ENCODE results near the gene MAPK12. TPM values are rescaled to one million over a fixed set of nuclear protein-coding genes. Genes with fewer than 3 reads are reported as not detected.

MAPK12 gene
- total RNA-seq, 1 donor from 2014 or later: 19.0 TPM

DNA sequence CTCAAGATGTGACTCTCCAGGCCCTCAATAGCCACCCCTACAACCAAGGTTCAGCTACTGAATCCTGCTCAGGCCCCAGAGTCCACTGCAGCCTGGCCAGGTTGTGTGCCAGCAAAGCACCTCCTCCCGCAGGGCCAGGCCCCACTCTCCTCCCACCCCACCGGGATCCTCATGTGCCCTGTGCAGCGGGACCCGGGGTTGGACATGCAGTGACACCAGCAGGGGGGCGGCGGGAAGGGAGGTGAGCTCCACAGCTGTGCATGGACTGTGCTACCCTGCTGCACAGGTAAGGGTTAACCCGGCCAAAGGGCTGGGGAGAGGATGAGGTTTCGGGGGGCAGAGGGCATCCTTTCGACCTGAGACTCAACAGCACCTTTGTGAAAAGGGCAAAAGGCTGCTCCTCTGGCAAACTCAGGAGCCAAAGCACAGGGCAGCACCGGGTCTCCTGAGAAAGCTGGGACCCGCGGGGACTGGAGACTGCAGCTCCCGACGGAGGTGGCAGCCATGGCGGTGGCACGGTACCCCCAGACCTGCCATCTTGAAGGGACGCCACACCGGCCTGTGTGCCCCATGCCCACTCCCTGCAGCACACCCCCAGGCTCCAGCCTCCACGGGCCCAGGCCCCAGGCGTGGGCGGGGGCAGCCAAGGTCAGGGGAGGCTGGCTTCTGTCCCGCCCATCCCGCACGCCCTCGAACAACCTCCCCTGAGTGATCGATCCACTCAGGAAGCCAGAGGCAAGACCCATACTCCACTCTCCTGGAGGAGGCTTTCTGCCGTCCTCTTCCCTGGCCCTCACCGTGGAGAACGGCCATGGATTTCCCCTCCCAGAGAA, 35.4 kb upstream of the MAPK12 start:
- H3K9me3 Mint-ChIP-seq: no peaks in the 10 kb centered on the region
- H3K27me3 Mint-ChIP-seq (ENCODE audit: insufficient read depth): peaks cover 15% of the 10 kb centered on the region
- DNase-seq (ENCODE audit: low spot score): no peak
- H3K4me1 Mint-ChIP-seq (ENCODE audit: low read depth): peaks cover 6% of the 10 kb centered on the region
- H3K4me3 Mint-ChIP-seq: no peak overlapping the region
- peaks cover 2% of the 10 kb centered on the region for H3K36me3 Mint-ChIP-seq (ENCODE audit: low read depth)
- H3K27ac Mint-ChIP-seq: no peak overlapping the region
- intact Hi-C loops (cut with micrococcal nuclease): no loop called here

DNA sequence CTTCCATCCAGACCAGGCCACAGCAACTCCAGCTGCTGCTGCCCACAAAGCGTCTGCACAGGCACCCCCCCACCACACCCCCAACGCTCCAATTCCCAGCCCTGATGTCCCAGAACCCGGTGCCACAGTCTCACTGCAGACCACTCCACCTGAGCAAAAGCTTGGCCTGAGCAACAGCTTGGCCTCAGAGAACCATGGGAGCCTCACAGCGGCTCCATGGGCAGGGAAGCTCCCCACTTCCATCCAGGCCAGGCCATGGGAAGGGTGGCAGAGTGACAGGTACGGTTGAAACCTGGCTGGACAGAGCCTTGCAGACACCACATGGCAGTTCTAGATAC, 32.8 kb upstream of the MAPK12 start:
- no peak overlapping the region for H3K27ac Mint-ChIP-seq
- no peak for DNase-seq (ENCODE audit: low spot score)
- no peaks in the 10 kb centered on the region for H3K9me3 Mint-ChIP-seq
- intact Hi-C loops (cut with micrococcal nuclease): no loop called here
- peaks cover 6% of the 10 kb centered on the region for H3K4me1 Mint-ChIP-seq (ENCODE audit: low read depth)
- H3K4me3 Mint-ChIP-seq: no peak overlapping the region
- peaks cover 15% of the 10 kb centered on the region for H3K27me3 Mint-ChIP-seq (ENCODE audit: insufficient read depth)
- H3K36me3 Mint-ChIP-seq (ENCODE audit: low read depth): peaks cover 2% of the 10 kb centered on the region

DNA sequence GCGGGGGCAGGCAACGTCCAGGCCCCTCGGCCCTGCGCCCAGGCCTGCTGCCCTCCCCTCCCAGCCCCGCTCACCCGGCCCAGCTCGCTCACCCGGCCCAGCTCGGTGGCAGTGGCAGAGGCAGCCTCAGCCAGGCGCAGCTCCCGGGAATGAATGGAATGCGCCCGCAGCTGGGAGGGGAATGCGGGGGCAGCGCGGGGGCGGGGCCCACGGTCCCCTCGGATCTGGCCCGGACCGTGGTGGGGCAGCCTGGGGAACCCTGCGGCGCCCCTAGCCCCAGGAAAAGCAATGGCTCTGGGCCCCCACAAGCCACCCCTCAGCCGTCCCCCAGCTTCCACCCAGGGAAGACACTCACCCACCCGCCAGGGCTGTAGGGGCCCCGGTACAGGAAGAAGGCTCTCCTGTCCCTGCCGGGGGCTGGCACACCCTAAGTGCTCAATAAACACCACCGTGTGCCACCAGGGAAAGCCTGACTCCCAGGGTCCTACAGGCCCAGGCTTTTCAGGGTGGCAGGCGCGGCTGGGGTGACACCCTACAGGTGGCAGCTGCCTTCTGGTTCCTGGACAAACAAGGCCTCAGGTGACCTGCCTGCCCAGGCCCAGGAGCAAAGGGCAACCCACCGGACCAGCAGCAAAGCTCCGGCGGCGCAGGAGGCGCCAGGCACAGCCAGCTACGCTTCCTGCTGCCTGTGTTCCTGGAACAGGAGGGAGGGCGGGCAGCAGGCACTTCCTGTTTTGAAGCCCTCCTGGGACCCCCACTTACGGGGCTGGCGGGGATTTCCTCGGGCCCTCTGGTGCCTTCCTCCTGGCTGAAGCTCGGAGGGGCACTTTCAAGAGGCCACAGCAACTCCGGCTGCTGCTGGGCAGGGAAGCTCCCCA, 32.2 kb upstream of the MAPK12 start:
- H3K4me1 Mint-ChIP-seq (ENCODE audit: low read depth): peaks cover 6% of the 10 kb centered on the region
- peaks cover 12% of the 10 kb centered on the region for H3K27me3 Mint-ChIP-seq (ENCODE audit: insufficient read depth)

DNA sequence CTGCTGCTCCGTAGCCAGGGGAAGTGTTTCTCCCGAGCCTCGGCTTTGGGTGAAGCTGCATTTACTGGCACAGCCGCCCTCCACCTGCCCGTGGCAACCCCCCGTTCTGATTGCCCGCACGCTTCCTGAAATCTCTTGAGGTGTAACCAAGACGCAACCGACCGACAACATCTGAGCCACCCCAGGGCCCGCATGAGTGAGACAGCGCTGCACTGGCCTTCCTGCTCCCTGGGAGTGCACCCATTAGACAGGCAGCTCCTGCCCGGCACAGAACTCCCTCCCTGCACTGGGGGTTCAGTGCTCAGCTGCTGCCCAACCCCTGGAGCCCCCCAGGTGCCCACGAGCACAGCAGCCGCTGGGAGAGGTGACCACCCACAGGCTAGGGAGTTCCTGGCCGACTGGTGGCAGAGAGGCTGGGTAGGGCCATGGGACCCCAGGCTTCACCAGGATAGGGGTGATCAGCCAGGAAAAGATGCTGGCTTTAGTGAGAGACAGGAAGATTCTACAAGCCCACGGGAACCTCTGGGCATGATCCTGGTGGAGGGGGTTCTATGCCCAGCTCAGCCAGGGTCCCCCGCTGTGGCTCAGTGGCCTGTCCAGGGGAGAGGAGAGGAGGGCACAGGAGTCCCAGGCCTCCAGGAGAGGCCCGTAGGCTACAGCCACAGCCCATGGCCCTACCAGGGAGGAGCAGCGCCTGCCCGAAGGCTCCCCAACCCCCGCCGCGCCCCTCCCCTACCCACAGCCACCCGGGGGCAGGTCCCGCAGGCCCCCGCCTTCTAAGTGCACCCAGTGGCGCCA, 31.4 kb upstream of the MAPK12 start:
- Mint-ChIP-seq H3K27ac (no peak overlapping the region), H3K4me3 (peak overlapping the region; percentile 31), H3K36me3 (ENCODE audit: low read depth) (peaks cover 2% of the 10 kb centered on the region), H3K27me3 (ENCODE audit: insufficient read depth) (peaks cover 11% of the 10 kb centered on the region), H3K9me3 (no peaks in the 10 kb centered on the region), H3K4me1 (ENCODE audit: low read depth) (peaks cover 6% of the 10 kb centered on the region)
- intact Hi-C loops (cut with micrococcal nuclease): no loop called here
- DNase-seq (ENCODE audit: low spot score): no peak

More for the DNA sequence above, 32.2 kb upstream of the MAPK12 start:
- intact Hi-C loops (cut with micrococcal nuclease): no loop called here
- Mint-ChIP-seq H3K4me3 (no peak overlapping the region), H3K9me3 (no peaks in the 10 kb centered on the region), H3K36me3 (ENCODE audit: low read depth) (peaks cover 2% of the 10 kb centered on the region), H3K27ac (no peak overlapping the region)
- no peak for DNase-seq (ENCODE audit: low spot score)

DNA sequence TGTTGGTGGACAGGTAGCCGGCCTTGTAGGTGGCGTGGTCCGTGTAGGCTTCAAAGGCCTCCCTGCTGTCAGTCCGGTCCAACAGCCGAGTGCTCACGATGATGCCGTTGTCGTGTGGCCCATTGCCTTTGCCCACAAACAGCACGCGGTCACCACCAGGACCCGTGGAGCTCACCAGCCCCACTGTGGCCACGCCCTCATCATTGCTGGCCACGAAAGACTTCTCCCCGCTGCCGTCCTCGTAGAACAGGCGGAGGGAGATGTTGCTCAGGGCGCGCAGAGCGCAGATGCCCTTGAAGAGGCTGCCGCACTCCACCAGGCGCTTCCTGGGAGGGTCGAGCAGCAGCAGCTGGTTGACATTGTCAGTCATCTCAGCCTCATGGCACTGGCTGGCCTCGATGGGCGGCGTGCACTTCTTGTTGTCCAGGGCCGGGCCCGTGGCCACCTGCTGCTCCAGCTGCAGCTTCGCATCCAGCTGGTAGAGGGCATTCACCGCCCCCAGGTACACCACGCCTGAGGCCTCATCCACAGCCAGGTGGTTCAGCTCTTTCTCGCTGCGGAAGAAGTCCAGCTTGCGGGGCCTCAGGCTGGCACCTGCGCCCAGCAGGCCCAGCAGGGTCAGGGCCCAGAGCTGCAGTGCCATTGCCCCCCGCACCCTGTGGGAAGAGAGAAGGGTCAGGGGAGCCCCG, 28.6 kb upstream of the MAPK12 start:
- no peak for DNase-seq (ENCODE audit: low spot score)
- no peak overlapping the region for H3K27ac Mint-ChIP-seq
- intact Hi-C loops (cut with micrococcal nuclease): no loop called here
- H3K36me3 Mint-ChIP-seq (ENCODE audit: low read depth): peaks cover 2% of the 10 kb centered on the region
- H3K27me3 Mint-ChIP-seq (ENCODE audit: insufficient read depth): peaks cover 9% of the 10 kb centered on the region
- H3K4me3 Mint-ChIP-seq: no peak overlapping the region
- no peaks in the 10 kb centered on the region for H3K9me3 Mint-ChIP-seq
- H3K4me1 Mint-ChIP-seq (ENCODE audit: low read depth): peaks cover 6% of the 10 kb centered on the region

DNA sequence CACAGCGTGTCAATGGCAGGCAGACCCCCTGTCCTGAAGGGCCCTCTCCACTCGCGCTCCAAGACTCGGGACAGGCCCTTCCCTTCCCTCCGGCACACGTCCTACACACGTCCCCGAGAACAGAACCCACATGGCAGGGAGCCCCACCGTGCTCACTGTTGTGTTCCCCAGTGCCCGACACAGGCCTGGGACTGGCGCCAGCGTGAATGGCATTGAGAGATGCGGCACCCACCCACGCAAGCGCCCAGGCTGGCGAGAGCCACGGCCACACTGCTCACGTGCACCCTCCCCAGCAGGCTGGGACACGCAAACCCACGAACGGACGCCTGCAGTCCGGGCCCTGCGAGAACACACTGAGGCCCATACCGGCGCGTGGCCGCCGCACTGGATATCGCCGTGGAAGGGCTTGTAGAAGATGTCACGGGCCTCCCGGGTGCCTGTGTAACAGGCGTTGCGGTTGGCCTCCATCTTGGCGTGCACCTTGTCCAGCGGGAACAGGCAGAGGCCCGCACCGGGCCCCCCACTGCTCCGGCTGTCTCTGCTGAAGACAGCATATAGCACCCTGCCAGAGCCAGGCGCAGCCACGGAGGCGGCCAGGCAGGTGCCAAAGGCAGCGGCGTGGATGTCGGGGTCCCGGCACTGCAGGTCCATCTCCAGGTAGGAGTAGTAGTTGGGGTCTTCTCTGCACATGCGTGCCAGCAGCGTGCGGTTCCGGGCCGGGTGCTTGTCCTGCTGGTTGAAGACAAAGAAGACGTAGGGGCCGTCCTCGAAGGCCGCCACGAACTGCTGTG, 27.9 kb upstream of the MAPK12 start:
- H3K9me3 Mint-ChIP-seq: no peaks in the 10 kb centered on the region
- no peak overlapping the region for H3K27ac Mint-ChIP-seq
- no peak overlapping the region for H3K4me3 Mint-ChIP-seq
- H3K4me1 Mint-ChIP-seq (ENCODE audit: low read depth): peaks cover 6% of the 10 kb centered on the region
- peaks cover 2% of the 10 kb centered on the region for H3K36me3 Mint-ChIP-seq (ENCODE audit: low read depth)
- DNase-seq (ENCODE audit: low spot score): no peak
- peaks cover 7% of the 10 kb centered on the region for H3K27me3 Mint-ChIP-seq (ENCODE audit: insufficient read depth)
- intact Hi-C loops (cut with micrococcal nuclease): no loop called here

DNA sequence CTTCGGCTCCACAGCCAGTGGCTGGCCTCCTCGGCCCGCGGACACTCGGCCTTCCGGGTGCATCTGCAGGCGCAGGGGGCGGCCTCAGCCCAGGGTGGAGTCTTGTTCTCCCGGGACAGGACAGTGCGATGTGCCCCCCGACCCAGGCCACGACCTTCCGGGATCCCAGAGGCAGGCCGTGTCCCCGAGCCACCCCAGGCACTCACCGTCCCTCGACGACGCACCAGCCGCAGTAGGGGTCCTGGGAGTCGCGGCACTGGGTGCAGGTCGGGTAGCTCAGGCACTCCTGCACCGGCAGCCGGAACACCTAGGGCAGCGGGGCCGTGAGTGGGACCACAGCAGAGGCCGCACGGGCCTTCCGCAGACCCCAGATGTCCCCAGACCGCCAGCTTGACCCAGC, 26.2 kb upstream of the MAPK12 start:
- peaks cover 4% of the 10 kb centered on the region for H3K4me1 Mint-ChIP-seq (ENCODE audit: low read depth)
- H3K9me3 Mint-ChIP-seq: no peaks in the 10 kb centered on the region
- H3K27ac Mint-ChIP-seq: no peak overlapping the region
- intact Hi-C loops (cut with micrococcal nuclease): no loop called here
- H3K36me3 Mint-ChIP-seq (ENCODE audit: low read depth): peaks cover 2% of the 10 kb centered on the region
- H3K4me3 Mint-ChIP-seq: no peak overlapping the region
- peaks cover 4% of the 10 kb centered on the region for H3K27me3 Mint-ChIP-seq (ENCODE audit: insufficient read depth)
- no peak for DNase-seq (ENCODE audit: low spot score)

DNA sequence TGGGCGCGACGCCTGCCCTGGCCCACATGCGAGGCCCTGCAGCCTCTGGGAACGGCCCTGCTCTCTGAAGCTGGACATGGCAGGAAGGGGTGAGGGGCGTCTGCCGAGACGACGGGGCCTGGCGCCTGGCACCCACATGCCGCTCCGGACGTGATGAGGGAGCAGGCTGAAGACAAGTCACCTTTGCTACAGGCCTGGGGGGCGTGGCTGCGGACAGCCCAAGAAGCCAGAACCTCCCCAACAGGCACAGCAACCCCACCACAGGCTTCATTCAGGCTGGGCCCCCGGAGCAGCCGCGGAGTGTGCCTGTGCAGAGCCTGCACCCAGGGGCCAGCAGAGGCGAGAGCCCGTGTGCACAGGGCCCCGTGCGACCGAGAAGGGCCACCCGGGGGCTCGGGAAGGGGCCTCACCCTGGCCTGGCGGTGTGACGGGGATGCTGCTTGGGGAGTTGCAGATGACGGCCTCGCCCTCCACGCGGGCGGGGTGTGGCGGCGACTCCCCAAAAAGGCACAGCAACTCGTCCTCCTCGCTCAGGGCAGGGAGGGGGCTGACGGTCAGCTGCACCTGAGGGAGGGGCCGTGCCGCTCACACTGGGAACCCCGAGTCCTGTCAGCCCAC, 25.3 kb upstream of the MAPK12 start:
- H3K27ac Mint-ChIP-seq: no peak overlapping the region
- no peaks in the 10 kb centered on the region for H3K27me3 Mint-ChIP-seq (ENCODE audit: insufficient read depth)
- intact Hi-C loops (cut with micrococcal nuclease): no loop called here
- no peaks in the 10 kb centered on the region for H3K9me3 Mint-ChIP-seq
- no peaks in the 10 kb centered on the region for H3K36me3 Mint-ChIP-seq (ENCODE audit: low read depth)
- no peaks in the 10 kb centered on the region for H3K4me1 Mint-ChIP-seq (ENCODE audit: low read depth)
- no peak overlapping the region for H3K4me3 Mint-ChIP-seq
- no peak for DNase-seq (ENCODE audit: low spot score)

DNA sequence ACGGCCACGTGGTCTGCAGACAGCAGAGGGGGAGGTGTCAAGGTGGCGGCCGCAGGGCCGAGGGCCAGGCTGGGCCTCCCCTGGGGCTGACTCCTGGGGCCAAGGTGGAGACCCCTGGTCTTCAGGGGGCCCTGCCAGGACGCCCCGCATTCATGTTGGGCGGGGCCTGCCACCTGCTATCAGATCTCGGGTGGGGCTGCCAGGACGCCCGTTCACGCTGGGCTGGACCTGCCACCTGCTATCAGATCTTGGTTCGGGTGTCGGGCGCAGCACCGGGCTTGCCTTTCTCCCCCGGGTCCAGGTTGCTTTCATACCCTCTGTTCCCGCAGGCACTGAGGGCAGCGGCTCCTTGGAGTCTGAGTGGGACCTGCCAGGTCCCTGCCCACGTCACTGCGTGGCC, 24.8 kb upstream of the MAPK12 start:
- H3K36me3 Mint-ChIP-seq (ENCODE audit: low read depth): no peaks in the 10 kb centered on the region
- H3K4me3 Mint-ChIP-seq: no peak overlapping the region
- H3K4me1 Mint-ChIP-seq (ENCODE audit: low read depth): no peaks in the 10 kb centered on the region
- intact Hi-C loops (cut with micrococcal nuclease): no loop called here
- no peaks in the 10 kb centered on the region for H3K27me3 Mint-ChIP-seq (ENCODE audit: insufficient read depth)
- no peaks in the 10 kb centered on the region for H3K9me3 Mint-ChIP-seq
- no peak overlapping the region for H3K27ac Mint-ChIP-seq
- DNase-seq (ENCODE audit: low spot score): no peak

DNA sequence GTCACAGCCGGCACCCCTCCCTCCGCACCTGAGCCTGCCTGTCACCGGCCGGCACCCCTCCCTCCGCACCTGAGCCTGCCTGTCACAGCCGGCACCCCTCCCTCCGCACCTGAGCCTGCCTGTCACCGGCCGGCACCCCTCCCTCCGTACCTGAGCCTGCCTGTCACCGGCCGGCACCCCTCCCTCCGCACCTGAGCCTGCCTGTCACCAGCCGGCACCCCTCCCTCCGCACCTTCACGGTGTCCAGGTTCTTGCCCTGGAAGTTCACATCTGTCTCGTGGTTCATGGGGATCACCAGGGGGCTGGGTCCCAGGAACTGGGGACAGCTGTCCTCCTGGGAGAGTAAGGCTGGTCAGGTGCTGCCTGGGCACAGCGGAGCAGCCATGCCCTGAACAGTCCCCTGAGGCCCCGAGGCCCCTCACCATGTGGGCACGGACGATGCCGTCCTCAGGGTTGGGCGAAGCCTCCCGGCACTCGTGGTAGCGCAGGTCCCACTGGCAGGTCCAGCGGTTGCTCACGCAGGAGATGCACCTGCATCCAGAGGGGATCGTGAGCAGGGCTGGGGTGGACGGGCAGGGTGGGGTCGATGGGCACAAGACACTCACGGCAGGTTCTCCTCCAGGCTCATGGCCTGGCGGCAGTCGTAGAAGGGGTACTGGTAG, 24.2 kb upstream of the MAPK12 start:
- Mint-ChIP-seq H3K4me3 (no peak overlapping the region), H3K27me3 (ENCODE audit: insufficient read depth) (no peaks in the 10 kb centered on the region), H3K36me3 (ENCODE audit: low read depth) (no peaks in the 10 kb centered on the region), H3K27ac (no peak overlapping the region), H3K4me1 (ENCODE audit: low read depth) (no peaks in the 10 kb centered on the region), H3K9me3 (no peaks in the 10 kb centered on the region)
- no peak for DNase-seq (ENCODE audit: low spot score)
- intact Hi-C loops (cut with micrococcal nuclease): no loop called here

DNA sequence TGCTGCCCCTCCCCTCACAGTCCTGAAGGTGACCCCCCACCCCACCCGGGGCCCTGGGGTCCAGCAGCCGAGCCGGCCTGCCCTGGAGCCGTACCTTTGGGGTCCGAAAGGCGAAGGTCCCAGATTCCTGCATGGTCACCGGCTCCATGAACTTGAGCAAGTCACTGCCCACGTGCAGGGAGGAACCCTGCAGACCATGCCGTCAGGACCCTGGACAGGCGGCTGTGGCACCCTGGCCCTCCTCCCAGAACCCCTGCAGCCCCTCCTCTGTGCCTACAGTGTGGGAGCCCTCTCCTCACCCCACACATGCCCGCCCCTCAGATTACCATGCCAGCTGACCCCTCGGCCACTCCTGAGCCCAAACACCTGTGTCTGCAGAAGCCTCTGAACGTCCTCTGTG, 23.0 kb upstream of the MAPK12 start:
- Mint-ChIP-seq H3K9me3 (no peaks in the 10 kb centered on the region), H3K4me1 (ENCODE audit: low read depth) (no peaks in the 10 kb centered on the region), H3K27ac (no peak overlapping the region), H3K27me3 (ENCODE audit: insufficient read depth) (no peaks in the 10 kb centered on the region), H3K4me3 (no peak overlapping the region), H3K36me3 (ENCODE audit: low read depth) (no peaks in the 10 kb centered on the region)
- intact Hi-C loops (cut with micrococcal nuclease): no loop called here
- DNase-seq (ENCODE audit: low spot score): no peak

All from activated T-helper 1 cell treated with anti-CD3 and anti-CD28 coated beads, Interleukin-12 subunit alpha, Interleukin-12 subunit beta, Interleukin-2, Interleukin-4 antibody, amounts not matched to agents 30 ng/mL and 10 ng/mL and 1 ng/mL, durations not matched to agents 14 hours and 24 hours and 36 hours (primary cell).